Memory B cell (primary cell): Measurements from ENCODE around the gene RUNX3.

ENCODE experiments used
- ATAC-seq: fragments of 150-1000 bp; cut with Tn5 transposase; 2 replicates; pipeline ENCODE4 v1.10.0; 2021; ENCODE audit warnings: low read depth, mild to moderate bottlenecking, moderate library complexity
- DNase-seq, 2 donors: peaks; one replicate each; pipeline ENCODE4 v3.0.0; 2022; ENCODE audit warnings: low spot score in 2 of 2
- H3K27ac Mint-ChIP-seq: one replicate; pipeline ENCODE4 v1.8.0; 2022; ENCODE audit warnings: mild to moderate bottlenecking, moderate library complexity, mixed read lengths
- H3K27me3 Mint-ChIP-seq: one replicate; pipeline ENCODE4 v1.8.0; 2022; ENCODE audit warnings: mixed read lengths
- H3K36me3 Mint-ChIP-seq: one replicate; pipeline ENCODE4 v1.8.0; 2022; ENCODE audit warnings: mild to moderate bottlenecking, mixed read lengths
- H3K4me1 Mint-ChIP-seq: one replicate; pipeline ENCODE4 v1.8.0; 2022; ENCODE audit warnings: mixed read lengths
- H3K4me3 Mint-ChIP-seq: one replicate; pipeline ENCODE4 v1.8.0; 2022; ENCODE audit warnings: mild to moderate bottlenecking, moderate library complexity, mixed read lengths
- H3K9me3 Mint-ChIP-seq: one replicate; pipeline ENCODE4 v1.8.0; 2022; ENCODE audit warnings: mixed read lengths

The RUNX3 gene

GRCh38 chr1:24921938-24922662 is 8.0 kb downstream of the RUNX3 start:
- DNase-seq = no peak
- no peaks in the 10 kb centered on the region for H3K27me3 Mint-ChIP-seq
- peaks cover 53% of the 10 kb centered on the region for H3K4me1 Mint-ChIP-seq
- H3K27ac Mint-ChIP-seq = peak overlapping the region; percentile 86
- H3K4me3 Mint-ChIP-seq = peak overlapping the region; percentile 39
- no peak for ATAC-seq
- H3K36me3 Mint-ChIP-seq = peaks cover 19% of the 10 kb centered on the region
- H3K9me3 Mint-ChIP-seq = no peaks in the 10 kb centered on the region

GRCh38 chr1:24921412-24921811 is 8.7 kb downstream of the RUNX3 start:
- peaks cover 19% of the 10 kb centered on the region for H3K36me3 Mint-ChIP-seq
- DNase-seq (no peak), ATAC-seq (no peak)
- no peaks in the 10 kb centered on the region for H3K9me3 Mint-ChIP-seq
- H3K4me3 Mint-ChIP-seq = no peak overlapping the region
- peaks cover 47% of the 10 kb centered on the region for H3K4me1 Mint-ChIP-seq
- H3K27ac Mint-ChIP-seq = peak overlapping the region; percentile 86
- H3K27me3 Mint-ChIP-seq = no peaks in the 10 kb centered on the region

- H3K27me3 Mint-ChIP-seq = no peaks in the 10 kb centered on the region
- H3K27ac Mint-ChIP-seq = peak overlapping the region; percentile 63
- DNase-seq (no peak), ATAC-seq (no peak)
- H3K4me3 Mint-ChIP-seq = no peak overlapping the region
- H3K4me1 Mint-ChIP-seq = peaks cover 40% of the 10 kb centered on the region
- H3K9me3 Mint-ChIP-seq = no peaks in the 10 kb centered on the region
- peaks cover 19% of the 10 kb centered on the region for H3K36me3 Mint-ChIP-seq
These were observed 9.5 kb downstream of the RUNX3 start for GRCh38 chr1:24920533-24920925.

GRCh38 chr1:24919791-24920532 is 10.1 kb downstream of the RUNX3 start:
- ATAC-seq (no peak), DNase-seq (no peak)
- no peaks in the 10 kb centered on the region for H3K27me3 Mint-ChIP-seq
- H3K36me3 Mint-ChIP-seq = peaks cover 23% of the 10 kb centered on the region
- H3K9me3 Mint-ChIP-seq = no peaks in the 10 kb centered on the region
- peak overlapping the region; percentile 63 for H3K27ac Mint-ChIP-seq
- H3K4me1 Mint-ChIP-seq = peaks cover 38% of the 10 kb centered on the region
- no peak overlapping the region for H3K4me3 Mint-ChIP-seq

- DNase-seq = no peak
- peaks cover 33% of the 10 kb centered on the region for H3K4me1 Mint-ChIP-seq
- no peak for ATAC-seq
- H3K36me3 Mint-ChIP-seq = peaks cover 25% of the 10 kb centered on the region
- H3K27ac Mint-ChIP-seq = peak overlapping the region; percentile 35
- no peaks in the 10 kb centered on the region for H3K9me3 Mint-ChIP-seq
- H3K27me3 Mint-ChIP-seq = no peaks in the 10 kb centered on the region
- no peak overlapping the region for H3K4me3 Mint-ChIP-seq
These were observed 11.0 kb downstream of the RUNX3 start for GRCh38 chr1:24918995-24919605.

- H3K4me1 Mint-ChIP-seq = peaks cover 29% of the 10 kb centered on the region
- no peaks in the 10 kb centered on the region for H3K9me3 Mint-ChIP-seq
- peaks cover 25% of the 10 kb centered on the region for H3K36me3 Mint-ChIP-seq
- DNase-seq (no peak), ATAC-seq (no peak)
- no peak overlapping the region for H3K4me3 Mint-ChIP-seq
- peak overlapping the region; percentile 35 for H3K27ac Mint-ChIP-seq
- H3K27me3 Mint-ChIP-seq = no peaks in the 10 kb centered on the region
These were observed 11.7 kb downstream of the RUNX3 start for GRCh38 chr1:24918370-24918769.

GRCh38 chr1:24917327-24918074 is 12.6 kb downstream of the RUNX3 start:
- Mint-ChIP-seq H3K4me1 (peaks cover 27% of the 10 kb centered on the region), H3K4me3 (no peak overlapping the region), H3K27ac (no peak overlapping the region), H3K9me3 (no peaks in the 10 kb centered on the region), H3K27me3 (no peaks in the 10 kb centered on the region), H3K36me3 (peaks cover 22% of the 10 kb centered on the region)
- DNase-seq (no peak), ATAC-seq (no peak)

- Mint-ChIP-seq H3K27ac (peak overlapping the region; percentile 70), H3K9me3 (no peaks in the 10 kb centered on the region), H3K27me3 (no peaks in the 10 kb centered on the region), H3K4me1 (peaks cover 22% of the 10 kb centered on the region), H3K4me3 (no peak overlapping the region), H3K36me3 (peaks cover 23% of the 10 kb centered on the region)
- DNase-seq (no peak), ATAC-seq (peak; percentile 45)
These were observed 14.1 kb downstream of the RUNX3 start for GRCh38 chr1:24915816-24916602.

GRCh38 chr1:24914226-24915069 is 15.6 kb downstream of the RUNX3 start:
- Mint-ChIP-seq H3K4me3 (no peak overlapping the region), H3K9me3 (no peaks in the 10 kb centered on the region), H3K4me1 (peaks cover 19% of the 10 kb centered on the region), H3K36me3 (peaks cover 26% of the 10 kb centered on the region), H3K27me3 (no peaks in the 10 kb centered on the region), H3K27ac (no peak overlapping the region)
- DNase-seq = no peak
- no peak for ATAC-seq

- Mint-ChIP-seq H3K4me3 (no peak overlapping the region), H3K27ac (no peak overlapping the region), H3K9me3 (no peaks in the 10 kb centered on the region), H3K27me3 (no peaks in the 10 kb centered on the region), H3K36me3 (peaks cover 28% of the 10 kb centered on the region), H3K4me1 (peaks cover 17% of the 10 kb centered on the region)
- ATAC-seq (no peak), DNase-seq (no peak)
These were observed 16.4 kb downstream of the RUNX3 start for GRCh38 chr1:24913616-24914225.

- no peak overlapping the region for H3K4me3 Mint-ChIP-seq
- peak overlapping the region; percentile 68 for H3K27ac Mint-ChIP-seq
- H3K4me1 Mint-ChIP-seq = peaks cover 16% of the 10 kb centered on the region
- DNase-seq (no peak), ATAC-seq (no peak)
- no peaks in the 10 kb centered on the region for H3K9me3 Mint-ChIP-seq
- no peaks in the 10 kb centered on the region for H3K27me3 Mint-ChIP-seq
- H3K36me3 Mint-ChIP-seq = peaks cover 27% of the 10 kb centered on the region
These were observed 16.8 kb downstream of the RUNX3 start for GRCh38 chr1:24913274-24913604.

- H3K36me3 Mint-ChIP-seq = peaks cover 29% of the 10 kb centered on the region
- no peak for ATAC-seq
- H3K27me3 Mint-ChIP-seq = no peaks in the 10 kb centered on the region
- H3K27ac Mint-ChIP-seq = peak overlapping the region; percentile 68
- no peak overlapping the region for H3K4me3 Mint-ChIP-seq
- peaks cover 19% of the 10 kb centered on the region for H3K4me1 Mint-ChIP-seq
- no peak for DNase-seq
- H3K9me3 Mint-ChIP-seq = no peaks in the 10 kb centered on the region
These were observed 17.5 kb downstream of the RUNX3 start for GRCh38 chr1:24912376-24913273.
